ENCODE data around the gene CPZ. TPM values are rescaled to one million over a fixed set of nuclear protein-coding genes. Genes with fewer than 3 reads are reported as not detected.
A peak's percentile ranks its signal among the peaks of the same experiment; 100 is the strongest.

Gene CPZ
- total RNA-seq, 1 experiment from 2014 or later = 37.3 TPM

GRCh38 chr4:8560265-8561047, 32.1 kb upstream of the CPZ start:
- no peak overlapping the region for H2BK120ac ChIP-seq (ENCODE audit: low read depth, low read length, poor library complexity, severe bottlenecking)
- no peak overlapping the region for H2BK5ac ChIP-seq (ENCODE audit: insufficient read length, low read length)
- H3K36me3 Mint-ChIP-seq (ENCODE audit: insufficient read depth in 1 of 3, low read depth in 3 of 3) = peaks cover 0 to under 1% (median 0%) of the 10 kb centered on the region in 3 experiments; a peak in 1 of 7 replicates
- H2AFZ ChIP-seq (ENCODE audit: low read length) = no peak overlapping the region
- no peaks in the 10 kb centered on the region for H3K9me3 ChIP-seq (ENCODE audit: control insufficient read depth, low read depth, low read length)
- no peak overlapping the region for H4K8ac ChIP-seq (replicated peaks; ENCODE audit: insufficient read length, low read depth, low read length)
- H2BK15ac ChIP-seq (ENCODE audit: low read depth, low read length) = no peak overlapping the region
- TF ChIP-seq, protein P1, sequence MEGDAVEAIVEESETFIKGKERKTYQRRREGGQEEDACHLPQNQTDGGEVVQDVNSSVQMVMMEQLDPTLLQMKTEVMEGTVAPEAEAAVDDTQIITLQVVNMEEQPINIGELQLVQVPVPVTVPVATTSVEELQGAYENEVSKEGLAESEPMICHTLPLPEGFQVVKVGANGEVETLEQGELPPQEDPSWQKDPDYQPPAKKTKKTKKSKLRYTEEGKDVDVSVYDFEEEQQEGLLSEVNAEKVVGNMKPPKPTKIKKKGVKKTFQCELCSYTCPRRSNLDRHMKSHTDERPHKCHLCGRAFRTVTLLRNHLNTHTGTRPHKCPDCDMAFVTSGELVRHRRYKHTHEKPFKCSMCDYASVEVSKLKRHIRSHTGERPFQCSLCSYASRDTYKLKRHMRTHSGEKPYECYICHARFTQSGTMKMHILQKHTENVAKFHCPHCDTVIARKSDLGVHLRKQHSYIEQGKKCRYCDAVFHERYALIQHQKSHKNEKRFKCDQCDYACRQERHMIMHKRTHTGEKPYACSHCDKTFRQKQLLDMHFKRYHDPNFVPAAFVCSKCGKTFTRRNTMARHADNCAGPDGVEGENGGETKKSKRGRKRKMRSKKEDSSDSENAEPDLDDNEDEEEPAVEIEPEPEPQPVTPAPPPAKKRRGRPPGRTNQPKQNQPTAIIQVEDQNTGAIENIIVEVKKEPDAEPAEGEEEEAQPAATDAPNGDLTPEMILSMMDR (conservative IDR thresholded peaks at IDR 0.05) = no peak
- no peak overlapping the region for H2BK20ac ChIP-seq (ENCODE audit: low read depth, low read length, poor library complexity, severe bottlenecking)
- DNase-seq = no peak
- no peak overlapping the region for H3K4ac ChIP-seq (ENCODE audit: low read depth, low read length)
- H3K9me3 Mint-ChIP-seq = no peaks in the 10 kb centered on the region; a peak in 1 of 5 replicates
- no peak overlapping the region for H3K56ac ChIP-seq (ENCODE audit: insufficient read length, low read depth, low read length)
- no peaks in the 10 kb centered on the region for H3K27me3 Mint-ChIP-seq (ENCODE audit: low read depth)
- no peak overlapping the region for H2AK5ac ChIP-seq (ENCODE audit: insufficient read length, low read length)
- no peak overlapping the region for H3K4me2 ChIP-seq (ENCODE audit: insufficient read depth, insufficient read length, low read length)
- H3K4me1 Mint-ChIP-seq = peaks cover 37 to 47% of the 10 kb centered on the region in 2 experiments
- no peaks in the 10 kb centered on the region for H3K27me3 ChIP-seq (ENCODE audit: insufficient read depth, low read length)
- no peak overlapping the region for H3K23ac ChIP-seq (ENCODE audit: insufficient read length, low read depth, low read length)
- no peaks in the 10 kb centered on the region for H3K79me1 ChIP-seq (ENCODE audit: insufficient read depth, low read depth, low read length, poor library complexity, severe bottlenecking)
- H3K27ac Mint-ChIP-seq = peak overlapping the region in 1 of 3 experiments; percentile 77; a peak in 1 of 7 replicates
- H4K20me1 ChIP-seq (ENCODE audit: control insufficient read depth, insufficient read depth, insufficient read length) = no peaks in the 10 kb centered on the region
- H3K18ac ChIP-seq (ENCODE audit: insufficient read length, low read depth, low read length) = no peak overlapping the region
- no peak overlapping the region for H3K27ac ChIP-seq (ENCODE audit: insufficient read length, low read depth, low read length)
- H3K14ac ChIP-seq (ENCODE audit: insufficient read depth, low read length) = no peak overlapping the region
- H3K79me2 ChIP-seq (ENCODE audit: insufficient read depth, low read length) = no peaks in the 10 kb centered on the region
- no peaks in the 10 kb centered on the region for H3K4me1 ChIP-seq (ENCODE audit: insufficient read depth, low read length)
- no peak overlapping the region for H2BK12ac ChIP-seq (ENCODE audit: insufficient read length, low read depth, low read length)
- no peak overlapping the region for H3K9ac ChIP-seq (ENCODE audit: extremely low read depth, insufficient read length, low read length)
- H4K91ac ChIP-seq (ENCODE audit: insufficient read length, low read depth, low read length) = no peak overlapping the region
- no peak overlapping the region for H3K4me3 Mint-ChIP-seq
- no peak overlapping the region for H4K5ac ChIP-seq (ENCODE audit: insufficient read length, low read depth, low read length)
- H3T11ph ChIP-seq (ENCODE audit: low read length) = no peak overlapping the region
- no CpG with 5 or more reads among the region's 16 CpGs for WGBS (ENCODE audit: extremely low coverage, insufficient read length, low lambda C conversion rate)
- H3K23me2 ChIP-seq (ENCODE audit: insufficient read length, low read depth, low read length, poor library complexity, severe bottlenecking) = no peaks in the 10 kb centered on the region
